ENCODE data around the gene OPN3.

The OPN3 gene

GRCh38 chr1:241610056-241610815 is 29.9 kb downstream of the OPN3 start:
- TF ChIP-seq, protein P1, sequence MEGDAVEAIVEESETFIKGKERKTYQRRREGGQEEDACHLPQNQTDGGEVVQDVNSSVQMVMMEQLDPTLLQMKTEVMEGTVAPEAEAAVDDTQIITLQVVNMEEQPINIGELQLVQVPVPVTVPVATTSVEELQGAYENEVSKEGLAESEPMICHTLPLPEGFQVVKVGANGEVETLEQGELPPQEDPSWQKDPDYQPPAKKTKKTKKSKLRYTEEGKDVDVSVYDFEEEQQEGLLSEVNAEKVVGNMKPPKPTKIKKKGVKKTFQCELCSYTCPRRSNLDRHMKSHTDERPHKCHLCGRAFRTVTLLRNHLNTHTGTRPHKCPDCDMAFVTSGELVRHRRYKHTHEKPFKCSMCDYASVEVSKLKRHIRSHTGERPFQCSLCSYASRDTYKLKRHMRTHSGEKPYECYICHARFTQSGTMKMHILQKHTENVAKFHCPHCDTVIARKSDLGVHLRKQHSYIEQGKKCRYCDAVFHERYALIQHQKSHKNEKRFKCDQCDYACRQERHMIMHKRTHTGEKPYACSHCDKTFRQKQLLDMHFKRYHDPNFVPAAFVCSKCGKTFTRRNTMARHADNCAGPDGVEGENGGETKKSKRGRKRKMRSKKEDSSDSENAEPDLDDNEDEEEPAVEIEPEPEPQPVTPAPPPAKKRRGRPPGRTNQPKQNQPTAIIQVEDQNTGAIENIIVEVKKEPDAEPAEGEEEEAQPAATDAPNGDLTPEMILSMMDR (IDR thresholded peaks at IDR 0.05; ENCODE audit: control extremely low read depth, extremely low read depth, low read depth, missing control alignments): no peak
- POLR2A ChIA-PET: no interaction called here
- no peak for DNase-seq (ENCODE audit: extremely low spot score)
- CTCF ChIA-PET: interaction anchor here (0.6 to 5.8 kb wide), 56 partner anchors 8 to 412 kb away, joined by 3 to 62 read pairs (median 4); partner anchors contain the start of genes CHML, EXO1, KMO and MAP1LC3C

- ChIA-PET POLR2A (no interaction called here), CTCF (interaction anchor here (1.7 to 3.9 kb wide), 2 partner anchors 21 to 72 kb away, joined by 4 to 20 read pairs; no protein-coding TSS in a partner anchor)
- DNase-seq (ENCODE audit: extremely low spot score): no peak
- TF ChIP-seq, protein P1 (IDR thresholded peaks at IDR 0.05; ENCODE audit: control extremely low read depth, extremely low read depth, low read depth, missing control alignments): no peak
These were observed 31.7 kb downstream of the OPN3 start for GRCh38 chr1:241608379-241609033.

- TF ChIP-seq, protein P1 (IDR thresholded peaks at IDR 0.05; ENCODE audit: control extremely low read depth, extremely low read depth, low read depth, missing control alignments): no peak
- DNase-seq (ENCODE audit: extremely low spot score): no peak
- ChIA-PET POLR2A (no interaction called here), CTCF (interaction anchor here (1.7 to 3.9 kb wide), 2 partner anchors 22 to 71 kb away, joined by 4 to 20 read pairs; no protein-coding TSS in a partner anchor)
These were observed 32.7 kb downstream of the OPN3 start for GRCh38 chr1:241607497-241607896.

DNA sequence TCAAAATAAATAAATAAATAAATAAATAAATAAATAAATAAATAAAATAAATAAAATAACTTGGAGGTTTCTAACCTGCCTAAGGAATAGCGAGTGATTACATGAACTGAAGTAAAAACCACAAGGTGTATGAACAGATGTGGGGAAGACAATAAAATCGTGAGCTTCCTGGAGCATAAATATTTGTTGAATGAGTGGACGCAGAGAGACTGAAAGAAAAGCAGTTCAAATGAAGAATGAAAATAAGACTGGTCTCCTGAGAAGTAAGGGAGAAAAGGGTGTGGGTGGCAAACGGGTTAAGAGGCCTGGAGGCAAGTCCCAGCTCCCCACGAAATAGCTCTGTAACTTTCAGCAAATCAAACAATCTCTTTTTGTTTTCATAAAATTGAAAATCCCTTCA is 33.6 kb downstream of the OPN3 start:
- TF ChIP-seq, protein P1 (IDR thresholded peaks at IDR 0.05; ENCODE audit: control extremely low read depth, extremely low read depth, low read depth, missing control alignments): no peak
- ChIA-PET POLR2A (no interaction called here), CTCF (interaction anchor here (0.9 to 2.6 kb wide), 3 partner anchors 15 to 64 kb away, joined by 3 to 8 read pairs (median 3); no protein-coding TSS in a partner anchor)
- no peak for DNase-seq (ENCODE audit: extremely low spot score)

GRCh38 chr1:241605146-241605805 is 34.9 kb downstream of the OPN3 start:
- TF ChIP-seq, protein P1 (IDR thresholded peaks at IDR 0.05; ENCODE audit: control extremely low read depth, extremely low read depth, low read depth, missing control alignments): no peak
- ChIA-PET POLR2A (no interaction called here), CTCF (interaction anchor here (1.0 to 2.6 kb wide), 2 partner anchors 14 to 416 kb away, joined by 3 to 8 read pairs; no protein-coding TSS in a partner anchor)
- no peak for DNase-seq (ENCODE audit: extremely low spot score)

DNA sequence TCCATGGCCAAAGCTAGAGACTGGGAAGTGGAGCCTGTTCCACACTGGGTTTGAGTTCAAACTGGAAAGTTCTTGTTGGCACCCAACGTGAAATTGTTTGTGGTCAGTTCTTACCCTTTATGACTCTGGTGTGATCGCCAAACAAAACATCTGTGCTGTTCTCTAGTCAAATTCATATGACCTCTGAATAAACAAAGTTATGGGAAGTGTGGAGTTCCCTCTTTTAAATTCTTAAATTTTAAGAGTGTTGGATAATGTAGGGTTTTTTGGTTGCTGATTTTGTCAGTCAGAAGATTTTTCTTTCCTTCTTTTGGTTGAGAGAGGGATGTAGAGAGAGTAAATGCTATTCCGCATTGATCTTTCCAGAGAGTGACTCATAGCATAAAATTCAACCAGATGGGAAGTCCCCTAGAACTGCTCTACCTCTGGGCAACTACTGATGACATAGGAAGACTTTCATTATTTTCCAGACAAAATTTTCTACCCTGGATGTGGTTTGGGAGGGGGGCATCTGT is 36.4 kb downstream of the OPN3 start:
- CTCF ChIA-PET: interaction anchor here (2.7 kb wide), 1 partner anchor 23 kb away, joined by 11 read pairs; no protein-coding TSS in a partner anchor
- POLR2A ChIA-PET: no interaction called here
- TF ChIP-seq, protein P1 (IDR thresholded peaks at IDR 0.05; ENCODE audit: control extremely low read depth, extremely low read depth, low read depth, missing control alignments): no peak
- no peak for DNase-seq (ENCODE audit: extremely low spot score)
